Nucleus accumbens (tissue), 56 donors: ENCODE results near the gene TTLL5.

Experiments used
- DNase-seq, 56 donors: peaks; one replicate each; lab custom pipeline; 2025; lab: John Stamatoyannopoulos, UW

Gene TTLL5, protein sequence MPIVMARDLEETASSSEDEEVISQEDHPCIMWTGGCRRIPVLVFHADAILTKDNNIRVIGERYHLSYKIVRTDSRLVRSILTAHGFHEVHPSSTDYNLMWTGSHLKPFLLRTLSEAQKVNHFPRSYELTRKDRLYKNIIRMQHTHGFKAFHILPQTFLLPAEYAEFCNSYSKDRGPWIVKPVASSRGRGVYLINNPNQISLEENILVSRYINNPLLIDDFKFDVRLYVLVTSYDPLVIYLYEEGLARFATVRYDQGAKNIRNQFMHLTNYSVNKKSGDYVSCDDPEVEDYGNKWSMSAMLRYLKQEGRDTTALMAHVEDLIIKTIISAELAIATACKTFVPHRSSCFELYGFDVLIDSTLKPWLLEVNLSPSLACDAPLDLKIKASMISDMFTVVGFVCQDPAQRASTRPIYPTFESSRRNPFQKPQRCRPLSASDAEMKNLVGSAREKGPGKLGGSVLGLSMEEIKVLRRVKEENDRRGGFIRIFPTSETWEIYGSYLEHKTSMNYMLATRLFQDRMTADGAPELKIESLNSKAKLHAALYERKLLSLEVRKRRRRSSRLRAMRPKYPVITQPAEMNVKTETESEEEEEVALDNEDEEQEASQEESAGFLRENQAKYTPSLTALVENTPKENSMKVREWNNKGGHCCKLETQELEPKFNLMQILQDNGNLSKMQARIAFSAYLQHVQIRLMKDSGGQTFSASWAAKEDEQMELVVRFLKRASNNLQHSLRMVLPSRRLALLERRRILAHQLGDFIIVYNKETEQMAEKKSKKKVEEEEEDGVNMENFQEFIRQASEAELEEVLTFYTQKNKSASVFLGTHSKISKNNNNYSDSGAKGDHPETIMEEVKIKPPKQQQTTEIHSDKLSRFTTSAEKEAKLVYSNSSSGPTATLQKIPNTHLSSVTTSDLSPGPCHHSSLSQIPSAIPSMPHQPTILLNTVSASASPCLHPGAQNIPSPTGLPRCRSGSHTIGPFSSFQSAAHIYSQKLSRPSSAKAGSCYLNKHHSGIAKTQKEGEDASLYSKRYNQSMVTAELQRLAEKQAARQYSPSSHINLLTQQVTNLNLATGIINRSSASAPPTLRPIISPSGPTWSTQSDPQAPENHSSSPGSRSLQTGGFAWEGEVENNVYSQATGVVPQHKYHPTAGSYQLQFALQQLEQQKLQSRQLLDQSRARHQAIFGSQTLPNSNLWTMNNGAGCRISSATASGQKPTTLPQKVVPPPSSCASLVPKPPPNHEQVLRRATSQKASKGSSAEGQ (N-terminal part only)

DNA sequence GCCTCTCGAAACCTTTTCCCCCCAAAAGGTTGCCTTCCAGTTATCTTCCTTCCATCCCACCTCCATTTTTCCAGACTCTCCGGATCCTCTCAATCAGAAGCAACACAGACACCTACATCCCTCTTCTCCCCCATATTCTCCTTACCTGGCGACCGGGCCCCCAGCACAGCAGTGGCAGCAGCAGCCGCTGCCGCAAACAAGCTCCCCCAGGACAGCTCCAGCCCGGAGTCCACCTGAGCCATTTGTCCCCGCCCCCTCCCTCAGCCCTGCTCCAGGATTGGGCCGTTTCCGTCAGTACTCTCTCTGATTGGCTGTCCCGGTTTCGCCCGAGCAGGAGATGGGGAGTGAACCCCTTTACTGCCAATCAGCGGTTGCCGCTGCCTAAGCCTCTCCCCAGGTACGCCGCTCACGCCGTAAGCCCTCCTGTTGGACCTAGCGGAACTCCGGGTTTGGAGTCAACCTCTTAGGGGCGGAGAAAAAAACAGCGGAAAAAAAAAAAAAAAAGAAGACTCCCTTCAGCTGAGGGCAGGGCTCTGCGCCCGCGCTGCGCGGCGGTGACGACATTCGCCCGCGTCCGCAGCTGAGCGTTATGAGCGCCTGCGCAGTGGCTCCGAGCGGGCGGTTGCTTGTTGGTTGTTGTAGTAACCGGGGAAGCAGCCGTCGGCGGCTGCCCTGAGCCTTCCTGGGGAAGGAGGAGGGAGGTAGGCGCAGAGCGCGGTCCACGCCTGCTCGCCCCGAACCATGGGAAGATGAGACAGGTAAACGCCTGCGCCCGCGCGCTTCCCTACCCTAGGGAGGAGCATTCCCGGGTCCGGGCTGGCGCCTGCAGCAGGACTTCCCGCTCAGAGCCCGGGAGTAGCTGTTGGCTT, at the start of gene TTLL5, which contains the start of gene ERG28:
Gene TTLL5, plus strand, starts transcription at position 617 of the 869 bp plus-strand sequence. CDS start 1,904 bp downstream, outside the sequence.
Gene ERG28, minus strand, starts transcription at position 247 of the 869 bp plus-strand sequence. CDS start 3,374 bp downstream, outside the sequence.
- peak; percentile 82 to 100 (median 97) for DNase-seq

- DNase-seq, result no peak
Observed at GRCh38 chr14:75612157-75612556, 48.9 kb upstream of the TTLL5 start.

- peak in 1 of 56 donors; percentile 2 for DNase-seq
Observed at GRCh38 chr14:75614179-75614578, 46.9 kb upstream of the TTLL5 start.

DNA sequence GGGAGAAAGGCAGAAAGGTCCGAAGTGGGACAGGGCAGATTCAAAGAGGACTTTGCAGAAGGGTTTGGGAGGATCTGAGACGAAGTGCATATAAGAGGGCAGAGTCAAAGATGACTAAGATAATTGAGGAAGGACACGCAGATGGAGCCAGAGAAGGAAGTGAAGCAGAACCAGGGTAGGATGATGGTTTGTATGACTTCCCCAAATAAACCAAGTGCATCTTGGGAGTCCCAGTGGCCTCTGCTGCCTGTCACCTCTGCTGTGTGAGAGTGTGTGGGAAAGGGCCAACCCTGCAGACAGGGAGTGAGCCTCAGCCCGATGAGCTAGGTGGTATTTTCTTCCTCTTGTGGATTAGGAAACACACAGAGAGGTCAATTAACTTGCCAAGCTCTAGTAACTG, 45.8 kb upstream of the TTLL5 start:
- DNase-seq, result peak in 5 of 56 donors; percentile 3 to 35 (median 8)

GRCh38 chr14:75619548-75619947, 41.5 kb upstream of the TTLL5 start:
- DNase-seq, result no peak

DNA sequence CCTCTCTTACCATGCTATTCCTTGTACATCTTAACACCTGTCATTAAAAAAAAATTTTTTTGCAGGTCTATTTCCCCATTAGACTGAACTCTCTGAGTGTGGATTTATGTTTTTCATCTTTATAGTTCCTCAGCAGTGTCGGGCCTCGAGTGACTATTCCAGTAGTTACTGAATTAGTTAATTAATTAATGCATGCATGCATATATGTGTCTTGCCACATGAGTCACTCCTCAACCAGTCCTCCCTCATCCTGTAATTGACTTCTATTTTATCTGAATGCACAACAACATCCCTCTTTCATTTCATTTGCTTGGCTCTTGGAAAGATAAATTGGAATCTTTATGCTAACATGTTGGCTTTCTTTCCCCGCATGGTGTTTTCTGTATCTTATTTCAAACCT, 36.0 kb upstream of the TTLL5 start:
- DNase-seq, result no peak

DNA sequence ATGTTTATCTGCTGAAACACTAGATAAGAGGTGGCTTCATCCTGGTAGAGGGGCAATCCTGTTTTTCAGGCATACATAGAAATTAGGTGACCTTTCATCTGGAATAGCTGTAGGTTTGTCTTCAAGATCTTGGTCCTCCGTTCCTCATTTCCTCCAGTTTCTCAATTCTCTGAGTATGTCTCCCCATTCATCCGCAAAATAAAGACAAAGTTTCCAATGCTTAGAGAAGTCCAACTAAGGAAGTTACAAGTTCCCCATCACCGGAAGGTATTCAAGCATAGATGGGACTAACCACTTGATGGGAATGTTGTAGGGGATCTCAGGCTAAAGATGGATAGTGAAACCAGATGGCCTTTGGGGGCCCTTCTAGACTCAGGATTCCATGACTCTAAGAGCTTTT, 34.6 kb upstream of the TTLL5 start:
- DNase-seq, result no peak

DNA sequence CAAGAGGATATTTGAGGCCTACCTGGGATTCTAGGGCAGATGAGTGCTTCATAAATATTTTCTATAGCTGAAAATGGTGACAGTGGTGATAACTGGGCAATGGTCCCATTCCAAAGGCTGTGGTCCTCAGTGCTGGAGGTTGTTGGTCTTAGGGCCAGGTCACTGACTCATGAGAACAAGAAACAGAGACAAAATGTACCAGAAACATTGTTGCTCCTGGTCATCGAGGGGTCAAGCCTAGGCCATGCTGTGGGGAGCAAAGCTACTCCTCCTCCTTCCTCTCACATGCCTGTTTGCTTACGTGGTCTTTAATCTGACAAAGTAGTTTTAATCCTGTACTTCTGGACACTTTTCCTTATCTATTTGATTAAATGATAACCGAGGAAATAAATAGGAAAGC, 34.2 kb upstream of the TTLL5 start:
- no peak for DNase-seq

- no peak for DNase-seq
Observed at GRCh38 chr14:75627406-75627805, 33.6 kb upstream of the TTLL5 start.

- no peak for DNase-seq
Observed at GRCh38 chr14:75628816-75629215, 32.2 kb upstream of the TTLL5 start.

DNA sequence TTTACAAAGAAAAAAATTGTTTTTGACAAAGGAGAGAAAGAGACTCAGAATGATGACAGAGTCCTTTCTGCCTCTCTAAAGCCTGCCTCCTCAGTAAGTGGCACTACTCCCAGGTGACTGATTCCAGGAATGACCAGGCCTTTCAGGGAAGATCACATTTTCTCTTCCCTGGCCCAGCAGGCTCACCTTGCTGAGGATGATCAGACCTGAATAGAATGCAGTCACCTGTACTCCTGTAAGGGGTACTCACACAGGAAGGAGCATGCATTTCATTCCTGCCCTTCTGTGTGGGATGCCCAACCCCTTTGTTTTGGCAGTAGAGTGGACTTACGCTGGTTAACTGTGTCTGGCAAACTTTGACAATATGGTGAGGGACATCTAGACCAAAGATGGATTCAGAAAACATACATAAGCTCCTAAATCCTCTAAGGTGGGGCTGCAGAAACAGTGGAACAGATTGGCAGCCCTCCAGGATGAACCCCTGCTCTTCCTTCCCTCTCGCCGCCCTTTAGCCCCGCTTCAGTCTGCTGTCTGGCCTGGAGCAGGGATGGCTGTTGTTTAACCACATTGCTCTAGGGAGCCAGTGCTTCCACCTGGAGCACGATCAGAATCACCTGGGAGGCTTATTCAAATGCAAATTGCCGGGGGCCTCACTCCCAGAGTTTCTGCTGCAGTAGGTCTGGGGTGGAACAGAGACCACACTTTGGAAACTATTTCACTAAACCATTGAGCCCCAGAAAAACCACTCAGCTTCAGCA, 30.2 kb upstream of the TTLL5 start:
- DNase-seq, result no peak

DNA sequence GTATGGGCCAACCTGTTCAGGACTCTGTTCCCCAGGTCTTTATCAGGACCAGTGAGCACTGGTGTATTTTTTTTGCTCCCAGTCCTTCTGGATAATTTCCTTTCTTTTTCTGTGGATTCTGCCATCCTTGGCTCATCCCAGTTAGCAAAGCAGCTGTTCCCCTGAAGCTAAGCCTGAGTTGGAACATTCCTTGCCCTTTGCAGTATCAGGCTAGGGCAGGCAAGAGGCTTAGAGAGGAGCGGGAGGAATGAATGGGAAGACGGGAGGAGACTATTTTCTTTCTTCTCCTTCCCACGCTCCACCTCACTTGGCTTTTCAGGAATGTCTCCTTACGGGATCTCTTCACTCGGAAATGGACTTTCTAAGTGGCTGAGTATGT, 29.6 kb upstream of the TTLL5 start:
- no peak for DNase-seq

GRCh38 chr14:75634848-75635247, 26.2 kb upstream of the TTLL5 start:
- no peak for DNase-seq

DNA sequence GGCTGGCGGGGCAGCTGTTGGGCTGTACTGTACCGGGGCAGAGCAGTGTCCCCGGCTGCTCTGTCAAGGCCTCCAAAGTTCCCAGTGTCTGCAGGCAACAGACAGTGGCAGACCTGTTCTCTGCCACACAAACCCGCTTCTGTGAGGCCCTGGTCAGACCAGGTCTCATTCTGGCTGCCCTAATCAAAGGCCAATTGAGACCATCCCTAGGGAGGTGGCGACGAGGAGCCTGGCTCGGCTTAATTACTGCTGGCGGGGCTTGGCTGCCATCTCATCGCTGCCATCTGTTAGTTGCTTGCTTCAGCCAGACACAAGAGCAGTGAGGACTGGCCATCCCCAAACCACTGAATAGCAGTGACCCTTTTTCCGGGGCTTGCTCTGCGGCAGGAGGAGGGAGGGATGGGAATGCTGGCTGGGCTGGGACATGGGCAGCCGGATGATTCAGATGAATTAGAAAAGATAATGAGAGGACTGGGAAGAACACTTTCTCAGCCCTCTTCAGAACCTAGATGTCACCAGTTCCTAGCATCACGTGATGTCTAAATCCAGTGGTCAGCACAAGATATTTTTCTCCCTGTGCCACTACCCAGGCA, 24.9 kb upstream of the TTLL5 start:
- peak in 47 of 56 donors; percentile 0 to 73 (median 22) for DNase-seq

- no peak for DNase-seq
Observed at GRCh38 chr14:75640876-75641275, 20.2 kb upstream of the TTLL5 start.

DNA sequence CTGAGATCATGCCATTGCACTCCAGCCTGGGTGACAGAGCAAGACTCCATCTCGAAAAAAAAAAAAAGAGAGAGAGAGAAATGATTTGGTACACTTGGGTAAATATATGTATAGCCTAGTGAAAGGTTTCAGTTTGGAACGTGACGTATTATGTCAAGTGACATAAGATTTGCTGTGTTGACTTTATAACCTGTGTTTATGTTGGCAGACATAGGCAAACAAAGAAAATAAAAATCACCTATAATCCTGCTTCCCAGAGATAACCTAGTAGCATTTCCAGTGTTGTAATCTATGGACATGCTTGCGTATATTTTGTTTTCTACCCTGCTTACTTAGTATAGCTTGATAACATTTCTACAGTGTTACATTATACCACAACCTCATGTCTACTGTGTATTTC, 17.1 kb upstream of the TTLL5 start:
- no peak for DNase-seq

DNA sequence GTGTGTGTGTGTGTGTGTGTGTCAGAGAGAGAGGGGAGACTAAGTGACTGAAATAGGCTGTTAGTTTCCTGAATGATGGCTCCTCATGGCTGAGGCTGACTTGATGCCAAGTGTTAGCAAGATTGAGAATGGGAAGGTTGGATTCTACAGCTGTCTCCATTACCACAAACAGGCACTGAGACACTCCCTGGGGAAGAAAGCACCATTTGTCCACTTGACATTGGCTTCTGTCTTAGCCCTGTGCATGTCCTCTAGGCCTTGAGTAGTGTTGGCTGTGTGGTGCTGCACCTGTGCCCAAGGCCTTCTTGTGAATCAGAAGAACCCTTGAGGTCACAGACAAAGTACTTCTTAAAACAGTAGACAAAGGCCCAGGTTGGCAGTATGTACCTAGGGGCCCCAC, 16.0 kb upstream of the TTLL5 start:
- no peak for DNase-seq

DNA sequence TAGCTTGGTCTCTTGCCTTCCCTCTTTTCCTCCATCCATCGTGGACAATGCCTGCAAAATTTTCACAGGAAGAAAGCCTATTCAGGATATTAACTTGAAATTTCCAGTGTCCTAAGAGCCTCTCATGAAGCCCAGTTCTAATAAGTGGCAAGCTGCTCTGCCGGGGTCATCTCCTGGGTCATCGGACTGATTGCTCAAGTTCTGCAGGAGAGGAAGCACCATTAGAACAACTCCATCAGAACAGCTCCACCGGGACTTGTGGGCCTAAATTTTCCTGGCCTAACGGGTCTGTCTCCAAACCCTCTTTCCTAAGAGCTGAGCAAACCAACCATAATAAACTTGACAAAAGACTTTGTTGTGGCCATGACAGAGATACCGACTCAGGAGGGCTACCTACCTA, 14.3 kb upstream of the TTLL5 start:
- no peak for DNase-seq
